GM18873 (cell line): ENCODE measurements around the gene PLXNA2.

ENCODE experiments used
- ATAC-seq: cut with Tn5 transposase; IDR thresholded peaks from one replicate; pipeline ENCODE4 v1.9.1; 2021; ENCODE audit warnings: mild to moderate bottlenecking, moderate library complexity, moderate number of reproducible peaks; ENCODE audit not compliant: unreplicated experiment, low FRiP score

PLXNA2 gene

GRCh38 chr1:208054911-208055379 is 189.2 kb downstream of the PLXNA2 start:
- ATAC-seq = no peak

GRCh38 chr1:208054485-208054884 is 189.7 kb downstream of the PLXNA2 start:
- ATAC-seq = no peak

- ATAC-seq = no peak
Observed at GRCh38 chr1:208053661-208054060, 190.5 kb downstream of the PLXNA2 start.

GRCh38 chr1:208052926-208053407 is 191.2 kb downstream of the PLXNA2 start:
- no peak for ATAC-seq

- ATAC-seq = no peak
Observed at GRCh38 chr1:208052135-208052534, 192.0 kb downstream of the PLXNA2 start.

GRCh38 chr1:208051651-208052050 is 192.5 kb downstream of the PLXNA2 start:
- no peak for ATAC-seq

GRCh38 chr1:208048904-208049303 is 195.3 kb downstream of the PLXNA2 start:
- ATAC-seq = no peak

GRCh38 chr1:208047975-208048374 is 196.2 kb downstream of the PLXNA2 start:
- ATAC-seq = no peak

- no peak for ATAC-seq
Observed at GRCh38 chr1:208047476-208047934, 196.7 kb downstream of the PLXNA2 start.

GRCh38 chr1:208045463-208046260 is 198.5 kb downstream of the PLXNA2 start:
- ATAC-seq = no peak

- ATAC-seq = no peak
Observed at GRCh38 chr1:208044589-208045462, 199.4 kb downstream of the PLXNA2 start.

GRCh38 chr1:208043691-208044181 is 200.4 kb downstream of the PLXNA2 start:
- no peak for ATAC-seq

- no peak for ATAC-seq
Observed at GRCh38 chr1:208042868-208043267, 201.3 kb downstream of the PLXNA2 start.

GRCh38 chr1:208042041-208042615 is 202.1 kb downstream of the PLXNA2 start:
- ATAC-seq = no peak

GRCh38 chr1:208041505-208041904 is 202.7 kb downstream of the PLXNA2 start:
- ATAC-seq = no peak

GRCh38 chr1:208040821-208041297 is 203.3 kb downstream of the PLXNA2 start:
- no peak for ATAC-seq

GRCh38 chr1:208039536-208040332 is 204.4 kb downstream of the PLXNA2 start:
- ATAC-seq = no peak

GRCh38 chr1:208038303-208038702 is 205.9 kb downstream of the PLXNA2 start:
- ATAC-seq = no peak

GRCh38 chr1:208036918-208037766 is 207.0 kb downstream of the PLXNA2 start:
- ATAC-seq = no peak
